Adipose tissue (tissue), 3 donors: ENCODE results near the gene C17orf100. TPM values are rescaled to one million over a fixed set of nuclear protein-coding genes. Genes with fewer than 3 reads are reported as not detected.

Experiments
- polyA plus RNA-seq, 3 donors: library from polyadenylated mRNA; stranded (reverse); fragments of 200-250 nt; gene quantifications; one replicate each; pipeline ENCODE4 v1.2.3, GENCODE V29; 2013
- donor health status: healthy with polysubstance abuse.
- donor health status: Bipolar disorder and iron deficiency.
- donor health status: healthy.

The C17orf100 gene
- polyA plus RNA-seq, 3 donors = 0.65 to 2.3 (median 1.7) TPM

Other genes with a start within 250 kb of the C17orf100 start
- not detected for gene AIPL1, start 216.6 kb upstream of the C17orf100 start, polyA plus RNA-seq
- under 1 TPM; 0.15 to 0.34 (median 0.16) TPM for gene PIMREG, start 207.3 kb upstream of the C17orf100 start, polyA plus RNA-seq
- 1 to 10 TPM in 2 of 3 donors, under 1 TPM in 1; 0.61 to 1.6 (median 1.1) TPM for gene PITPNM3, start 95.2 kb upstream of the C17orf100 start, polyA plus RNA-seq
- gene KIAA0753, start 11.1 kb upstream of the C17orf100 start, polyA plus RNA-seq = 1 to 10 TPM; 3.5 to 6.9 (median 3.9) TPM
- gene TXNDC17, start 10.7 kb upstream of the C17orf100 start, polyA plus RNA-seq = 100 to 1,000 TPM in 2 of 3 donors, 10 to 100 TPM in 1; 60.8 to 107 (median 103) TPM
- gene MED31, start 157 bp upstream of the C17orf100 start, polyA plus RNA-seq = 10 to 100 TPM in 1 of 3 donors, 1 to 10 TPM in 2; 6.3 to 31.0 (median 8.6) TPM
- gene SLC13A5, start 61.6 kb downstream of the C17orf100 start, polyA plus RNA-seq = under 1 TPM; 0.05 to 0.34 (median 0.10) TPM
- gene XAF1, start 104.3 kb downstream of the C17orf100 start, polyA plus RNA-seq = 10 to 100 TPM in 2 of 3 donors, 1 to 10 TPM in 1; 9.8 to 75.6 (median 21.0) TPM
- under 1 TPM in 2 of 3 donors, not detected in 1; 0.10 to 0.14 TPM for gene FBXO39, start 124.5 kb downstream of the C17orf100 start, polyA plus RNA-seq
- gene TEKT1, start 180.0 kb downstream of the C17orf100 start, polyA plus RNA-seq = not detected